SK-N-SH (cell line): ENCODE measurements around the gene CERCAM.

Source experiments
- CHD2 ChIP-seq: fragments of 150-350 bp; IDR thresholded peaks from 2 replicates; pipeline ENCODE4 v1.6.1; 2018; ENCODE audit warnings: low read length; ENCODE audit not compliant: partially characterized antibody
- EP300 ChIP-seq, 2 experiments: IDR thresholded peaks; 2 replicates each; pipeline versions ENCODE4 v1.4.0 to v1.6.1; 2012; ENCODE audit warnings: borderline replicate concordance in 1 of 2, low read depth in 1 of 2, low read length in 1 of 2
- EZH2phosphoT487 ChIP-seq: fragments of 200-600 bp; sonication (generic); IDR thresholded peaks from 2 replicates; pipeline ENCODE4 v1.6.1; 2017; ENCODE audit warnings: low read depth, mixed run types, mild to moderate bottlenecking, antibody characterized with exemption, moderate library complexity, borderline replicate concordance
- FOXJ3 ChIP-seq: sonication (generic); formaldehyde crosslinking; IDR thresholded peaks from 2 replicates; pipeline ENCODE4 v1.5.1; 2020; ENCODE audit warnings: mild to moderate bottlenecking, missing genetic modification reagents
- GABPA ChIP-seq: IDR thresholded peaks from 2 replicates; pipeline ENCODE4 v1.4.0; 2012; ENCODE audit warnings: low read depth, mild to moderate bottlenecking
- NRF1 ChIP-seq: IDR thresholded peaks from 2 replicates; pipeline ENCODE4 v1.6.1; 2012; ENCODE audit warnings: low read depth, mild to moderate bottlenecking, low read length
- POLR2AphosphoS5 ChIP-seq: IDR thresholded peaks from 2 replicates; pipeline ENCODE4 v1.6.1; 2012; ENCODE audit warnings: low read depth, low read length
- RAD21 ChIP-seq: IDR thresholded peaks from 2 replicates; pipeline ENCODE4 v1.6.1; 2012; ENCODE audit warnings: mild to moderate bottlenecking, low read length
- SMC3 ChIP-seq: IDR thresholded peaks from 2 replicates; pipeline ENCODE4 v1.6.1; 2012; ENCODE audit warnings: low read depth, low read length, improper control_type of control experiment
- TAF1 ChIP-seq: IDR thresholded peaks from 2 replicates; pipeline ENCODE4 v1.6.1; 2012; ENCODE audit warnings: low read depth, mild to moderate bottlenecking, low read length, moderate library complexity, borderline replicate concordance
- TCF12 ChIP-seq: IDR thresholded peaks from 2 replicates; pipeline ENCODE4 v1.4.0; 2012
- TF ChIP-seq, protein P1 (sequence below): IDR thresholded peaks from 2 replicates; pipeline ENCODE4 v1.4.0; 2012; ENCODE audit warnings: low read depth
- TF ChIP-seq, protein P2 (sequence below): fragments of 200-600 bp; sonication (generic); IDR thresholded peaks from 2 replicates; pipeline ENCODE4 v1.6.1; 2017; ENCODE audit warnings: antibody characterized with exemption, mild to moderate bottlenecking, moderate library complexity

DNA sequence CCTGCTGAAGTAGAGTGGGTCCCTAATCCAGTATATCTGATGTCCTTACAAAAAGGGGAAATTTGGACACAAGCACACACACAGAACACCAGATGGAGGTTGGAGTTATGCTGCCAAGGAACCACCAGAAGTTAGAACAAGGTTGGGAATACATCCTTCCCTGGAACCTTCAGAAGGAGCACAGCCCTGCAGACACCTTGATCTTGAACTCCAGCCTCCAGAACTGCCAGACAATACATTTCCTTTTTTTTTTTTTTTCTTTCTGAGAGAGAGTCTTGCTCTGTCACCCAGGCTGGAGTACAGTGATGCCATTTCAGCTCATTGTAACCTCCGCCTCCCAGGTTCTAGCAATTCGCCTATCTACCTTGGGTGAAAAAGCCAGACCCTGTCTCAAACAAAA lies 28.1 kb downstream of the CERCAM start:
- no peak for TF ChIP-seq SMC3
- TF ChIP-seq TCF12, result no peak
- TF ChIP-seq EZH2phosphoT487, result no peak
- no peak for TF ChIP-seq GABPA
- TF ChIP-seq EP300 (IDR thresholded peaks at IDR 0.05; ENCODE audit: borderline replicate concordance in 1 of 2, low read depth in 1 of 2, low read length in 1 of 2), result no peak
- TF ChIP-seq FOXJ3 (CRISPR knock-in tag), result no peak
- no peak for TF ChIP-seq CHD2
- TF ChIP-seq, protein P1, sequence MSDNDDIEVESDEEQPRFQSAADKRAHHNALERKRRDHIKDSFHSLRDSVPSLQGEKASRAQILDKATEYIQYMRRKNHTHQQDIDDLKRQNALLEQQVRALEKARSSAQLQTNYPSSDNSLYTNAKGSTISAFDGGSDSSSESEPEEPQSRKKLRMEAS, result no peak
- TF ChIP-seq, protein P2, sequence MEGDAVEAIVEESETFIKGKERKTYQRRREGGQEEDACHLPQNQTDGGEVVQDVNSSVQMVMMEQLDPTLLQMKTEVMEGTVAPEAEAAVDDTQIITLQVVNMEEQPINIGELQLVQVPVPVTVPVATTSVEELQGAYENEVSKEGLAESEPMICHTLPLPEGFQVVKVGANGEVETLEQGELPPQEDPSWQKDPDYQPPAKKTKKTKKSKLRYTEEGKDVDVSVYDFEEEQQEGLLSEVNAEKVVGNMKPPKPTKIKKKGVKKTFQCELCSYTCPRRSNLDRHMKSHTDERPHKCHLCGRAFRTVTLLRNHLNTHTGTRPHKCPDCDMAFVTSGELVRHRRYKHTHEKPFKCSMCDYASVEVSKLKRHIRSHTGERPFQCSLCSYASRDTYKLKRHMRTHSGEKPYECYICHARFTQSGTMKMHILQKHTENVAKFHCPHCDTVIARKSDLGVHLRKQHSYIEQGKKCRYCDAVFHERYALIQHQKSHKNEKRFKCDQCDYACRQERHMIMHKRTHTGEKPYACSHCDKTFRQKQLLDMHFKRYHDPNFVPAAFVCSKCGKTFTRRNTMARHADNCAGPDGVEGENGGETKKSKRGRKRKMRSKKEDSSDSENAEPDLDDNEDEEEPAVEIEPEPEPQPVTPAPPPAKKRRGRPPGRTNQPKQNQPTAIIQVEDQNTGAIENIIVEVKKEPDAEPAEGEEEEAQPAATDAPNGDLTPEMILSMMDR, result no peak
- no peak for TF ChIP-seq NRF1
- TF ChIP-seq POLR2AphosphoS5, result no peak
- TF ChIP-seq TAF1, result no peak
- no peak for TF ChIP-seq RAD21
